ENCODE results near the gene FGFBP3. TPM values are rescaled to one million over a fixed set of nuclear protein-coding genes. Genes with fewer than 3 reads are reported as not detected.

The FGFBP3 gene, protein sequence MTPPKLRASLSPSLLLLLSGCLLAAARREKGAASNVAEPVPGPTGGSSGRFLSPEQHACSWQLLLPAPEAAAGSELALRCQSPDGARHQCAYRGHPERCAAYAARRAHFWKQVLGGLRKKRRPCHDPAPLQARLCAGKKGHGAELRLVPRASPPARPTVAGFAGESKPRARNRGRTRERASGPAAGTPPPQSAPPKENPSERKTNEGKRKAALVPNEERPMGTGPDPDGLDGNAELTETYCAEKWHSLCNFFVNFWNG
- polyA plus RNA-seq (ENCODE audit: insufficient read length): 3.1 TPM
- long read RNA-seq, donor 1: 0 reads
- long read RNA-seq, donor 2, partial matches to known transcripts: 0 of 1 reads
- long read RNA-seq, donor 2, other reads (novel, unspliced or antisense): 0 of 1 reads
- long read RNA-seq, donor 3: 0 reads
- long read RNA-seq, donor 4: 0 reads
- long read RNA-seq, donor 5, partial matches to known transcripts: 0 of 1 reads
- long read RNA-seq, donor 5, other reads (novel, unspliced or antisense): 0 of 1 reads
- long read RNA-seq, donor 6: 0 reads
- long read RNA-seq, donor 7: 0 reads
- long read RNA-seq, donor 8: 0 reads

DNA sequence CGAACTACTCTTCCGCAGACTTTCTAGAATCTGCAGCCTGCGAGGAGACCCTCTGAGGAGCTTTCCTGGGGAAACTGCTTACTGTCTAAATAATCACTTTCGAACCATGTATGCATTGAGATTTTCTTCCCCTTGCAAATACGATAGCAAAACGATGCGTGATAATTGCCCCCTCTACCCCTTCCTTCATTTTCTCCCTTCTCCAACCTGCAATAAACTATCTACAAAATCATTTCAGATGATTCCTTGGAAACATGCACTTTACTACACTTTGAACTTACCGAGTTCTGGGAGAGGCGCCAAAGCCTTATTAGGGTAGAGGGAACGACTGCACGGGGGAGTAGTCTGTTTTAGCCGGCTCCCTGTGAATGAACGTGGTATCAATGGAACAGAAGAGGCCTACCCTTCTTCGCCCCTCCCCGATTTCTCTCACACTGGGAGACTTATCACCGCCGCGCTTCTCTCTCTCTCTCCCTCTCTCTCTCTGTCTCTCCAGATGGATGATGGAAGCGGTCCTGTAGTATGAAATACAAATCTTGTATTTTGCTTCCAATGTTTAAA, at the start of gene FGFBP3:
Gene FGFBP3, minus strand, starts transcription at position 370 of the 561 bp plus-strand sequence. CDS start 517 bp downstream, outside the sequence.
- DNase-seq: peak; percentile 50

DNA sequence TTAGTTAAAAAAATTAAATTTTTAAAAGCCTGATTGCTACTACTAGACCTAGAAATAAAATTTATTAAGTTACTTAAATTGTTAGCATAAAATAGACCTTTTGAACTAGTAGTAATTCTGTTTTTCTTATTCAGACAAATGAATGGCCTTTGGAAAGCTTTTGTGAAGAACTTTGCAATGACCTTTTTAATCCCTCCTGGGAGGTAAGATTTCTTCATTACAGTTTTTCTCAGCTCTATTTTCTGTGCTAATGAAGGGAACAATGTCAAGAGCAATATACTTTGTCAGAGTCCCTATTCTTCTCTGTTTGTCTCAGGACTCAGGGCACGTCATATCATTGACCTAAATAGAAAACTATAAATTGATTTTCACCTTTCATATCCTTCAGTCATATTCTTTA, 47.8 kb upstream of the FGFBP3 start:
- DNase-seq: no peak

DNA sequence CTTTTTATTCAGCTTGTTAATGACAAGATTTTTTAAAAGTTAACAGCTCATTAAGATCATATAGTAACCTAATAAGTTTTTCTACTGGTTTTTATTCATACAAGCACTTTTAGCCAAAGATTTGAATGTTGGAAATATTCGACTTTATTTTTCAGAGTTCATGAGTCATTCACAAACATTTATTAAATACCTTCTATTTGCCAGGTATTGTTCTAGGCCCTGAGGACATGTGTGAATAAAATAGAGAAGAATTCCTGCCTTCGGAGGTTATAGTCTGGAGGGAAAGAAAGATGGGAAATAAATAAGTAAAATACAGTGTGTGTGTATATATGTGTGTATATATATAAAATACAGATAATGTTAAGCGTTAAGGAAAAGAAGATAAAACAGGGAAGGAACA, 45.8 kb upstream of the FGFBP3 start:
- DNase-seq: no peak

DNA sequence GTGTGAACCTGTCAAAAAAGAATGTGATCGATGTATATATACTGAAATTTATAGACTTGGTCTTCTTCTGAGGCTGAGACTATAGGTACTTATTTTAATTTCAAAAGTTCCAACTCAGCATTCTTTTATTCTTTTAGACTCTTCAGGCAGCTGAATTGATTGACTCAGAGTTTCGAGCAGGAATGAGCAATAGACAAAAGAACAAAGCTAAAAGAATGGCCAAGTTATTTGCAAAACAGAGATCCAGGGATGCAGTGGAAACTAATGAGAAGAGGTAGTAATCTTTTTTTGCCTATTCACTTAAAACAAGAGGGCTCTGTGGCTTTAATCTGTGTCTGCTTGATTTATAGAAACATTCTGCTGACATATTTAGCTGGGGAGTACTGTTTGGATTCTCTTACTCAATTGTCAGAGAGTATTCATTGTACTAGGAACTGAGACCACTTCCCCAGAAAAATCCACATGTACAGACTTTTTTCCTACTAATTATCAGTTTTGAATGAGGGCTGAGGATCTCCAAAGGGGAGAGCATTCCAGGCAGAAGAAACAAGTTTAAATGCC, 44.4 kb upstream of the FGFBP3 start:
- DNase-seq: no peak

DNA sequence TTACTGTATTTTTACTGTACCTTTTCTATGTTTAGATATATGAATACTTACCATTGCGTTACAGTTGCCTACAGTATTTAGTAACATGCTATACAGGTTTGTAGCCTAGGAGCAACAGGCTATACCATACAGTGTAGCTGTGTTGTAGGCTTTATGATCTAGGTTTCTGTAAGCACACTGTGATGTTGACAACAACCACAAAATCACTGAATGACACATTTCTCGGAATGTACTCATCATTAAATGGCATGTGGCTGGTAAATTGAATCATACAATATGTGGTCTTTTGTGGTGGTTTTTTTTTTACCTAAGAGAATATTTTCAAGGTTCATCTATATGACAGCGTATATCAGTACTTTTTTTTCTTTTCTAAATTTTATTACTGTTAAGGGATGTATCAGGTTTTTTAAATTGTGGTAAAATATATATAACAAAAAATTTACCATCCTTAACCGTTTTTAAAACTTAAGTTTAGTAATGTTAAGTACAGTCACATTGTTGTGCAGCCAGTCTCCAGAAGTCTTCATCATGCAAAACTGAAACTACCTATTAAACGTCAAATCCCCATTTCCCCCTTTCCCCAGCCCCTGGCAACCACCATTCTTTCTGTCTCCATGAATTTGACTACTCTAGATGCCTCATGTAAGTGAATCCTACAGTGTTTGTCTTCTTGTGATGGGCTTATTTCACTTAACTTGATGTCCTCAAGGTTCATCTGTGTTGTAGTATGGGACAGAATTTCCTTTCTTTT, 35.8 kb upstream of the FGFBP3 start:
- DNase-seq: no peak

DNA sequence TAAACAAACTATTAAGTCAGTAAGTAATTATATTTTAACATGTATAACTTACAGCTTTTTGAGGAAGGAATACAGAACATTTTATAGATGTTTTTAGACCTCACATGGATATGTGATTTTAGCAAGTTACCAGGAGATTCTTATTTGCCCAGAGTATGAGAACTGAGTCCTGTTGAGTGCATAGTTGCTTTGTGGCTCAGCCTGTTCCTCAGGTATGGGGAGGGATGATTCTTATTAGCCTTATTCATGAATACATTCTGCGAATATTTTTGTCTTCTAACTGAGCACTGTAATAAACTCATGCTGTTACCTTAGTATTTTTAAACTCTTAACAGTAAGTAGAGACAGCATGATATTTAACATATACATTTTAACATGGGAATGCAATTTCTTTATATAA, 32.1 kb upstream of the FGFBP3 start:
- DNase-seq: no peak

DNA sequence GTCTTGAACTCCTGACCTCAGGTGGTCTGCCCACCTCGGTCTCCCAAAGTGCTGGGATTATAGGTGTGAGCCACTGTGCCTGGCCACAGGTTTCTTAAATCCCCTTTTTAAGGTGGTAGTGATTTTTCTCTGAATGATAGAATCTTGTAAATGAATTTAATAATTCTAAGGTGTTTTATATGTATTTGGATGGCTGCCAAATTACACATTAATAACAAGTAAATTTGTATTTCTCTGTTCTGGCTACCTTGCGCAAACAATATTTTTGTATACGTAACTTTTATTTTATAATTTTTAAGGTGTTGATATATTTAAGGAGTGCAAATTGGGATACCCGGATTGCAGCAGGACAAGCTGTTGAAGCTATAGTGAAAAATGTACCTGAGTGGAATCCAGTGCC, 30.4 kb upstream of the FGFBP3 start:
- DNase-seq: no peak

DNA sequence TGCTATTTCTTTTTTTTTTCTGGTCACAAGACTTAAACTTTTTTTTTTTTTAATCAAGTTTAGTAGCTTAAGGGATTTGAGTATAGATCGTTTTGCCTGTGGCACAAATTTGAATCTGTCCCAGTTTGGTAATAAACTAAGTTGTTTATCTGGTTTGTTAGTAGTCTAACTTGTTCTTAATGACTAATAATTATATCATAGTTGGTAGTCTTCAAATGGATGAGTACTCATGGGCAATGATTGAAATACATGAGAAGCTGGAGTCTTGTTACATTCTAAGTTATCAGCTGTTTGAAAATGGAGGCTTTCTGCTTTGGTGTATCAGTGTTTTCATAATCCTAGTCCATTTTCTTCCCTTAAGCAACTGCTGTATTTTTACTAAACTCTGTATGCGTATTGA, 26.6 kb upstream of the FGFBP3 start:
- no peak for DNase-seq

DNA sequence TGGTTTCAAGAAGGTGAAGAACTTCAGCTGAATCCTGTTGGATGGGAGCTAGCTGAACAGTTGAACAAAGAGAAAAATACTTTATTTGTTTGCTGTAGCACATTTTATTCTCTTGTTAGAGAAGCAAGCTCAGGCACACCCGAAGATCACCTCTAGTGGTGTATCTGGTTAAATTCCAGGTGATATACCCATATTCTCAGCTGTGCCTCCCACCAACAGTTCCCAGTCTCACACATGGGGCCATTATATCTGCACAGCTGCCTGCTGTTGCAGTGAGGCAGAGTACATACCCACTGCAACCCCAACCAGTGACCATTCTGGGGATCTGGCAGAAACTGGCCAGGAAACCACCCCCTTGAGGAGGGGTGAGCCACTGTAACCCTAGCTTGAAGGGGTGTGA, 23.5 kb upstream of the FGFBP3 start:
- DNase-seq: no peak

DNA sequence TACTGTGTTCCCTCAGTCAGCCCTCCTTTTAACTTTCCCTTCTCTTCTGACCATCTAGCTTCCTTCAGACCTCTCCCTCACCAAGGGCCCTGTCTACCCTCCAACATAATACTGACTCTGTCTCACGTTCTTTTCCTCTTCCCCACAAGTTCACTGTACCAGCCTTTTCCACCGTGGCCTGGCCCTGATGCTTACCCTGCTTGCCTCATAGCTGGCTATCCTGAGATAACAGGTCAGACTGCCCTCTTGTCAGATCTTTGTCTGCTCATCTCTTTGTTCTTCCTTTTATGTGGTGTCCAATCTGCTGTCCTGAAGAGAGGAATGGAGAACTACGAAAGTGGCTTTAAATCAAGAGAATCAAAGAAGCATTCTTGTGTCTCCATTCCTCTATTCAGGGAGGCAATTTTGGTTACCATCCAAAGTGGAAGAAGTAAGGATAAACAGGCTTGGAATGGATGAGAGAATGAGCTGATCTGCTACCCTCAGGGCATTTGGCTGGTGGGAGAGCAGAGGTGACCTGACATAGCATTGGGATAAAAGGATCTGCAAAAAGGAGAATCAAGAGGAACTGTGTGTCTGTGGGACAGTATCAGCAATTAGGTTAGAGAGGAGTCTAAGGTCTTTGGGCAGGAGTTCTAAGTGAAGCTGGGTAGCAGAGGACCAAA, 22.4 kb upstream of the FGFBP3 start:
- DNase-seq: no peak

DNA sequence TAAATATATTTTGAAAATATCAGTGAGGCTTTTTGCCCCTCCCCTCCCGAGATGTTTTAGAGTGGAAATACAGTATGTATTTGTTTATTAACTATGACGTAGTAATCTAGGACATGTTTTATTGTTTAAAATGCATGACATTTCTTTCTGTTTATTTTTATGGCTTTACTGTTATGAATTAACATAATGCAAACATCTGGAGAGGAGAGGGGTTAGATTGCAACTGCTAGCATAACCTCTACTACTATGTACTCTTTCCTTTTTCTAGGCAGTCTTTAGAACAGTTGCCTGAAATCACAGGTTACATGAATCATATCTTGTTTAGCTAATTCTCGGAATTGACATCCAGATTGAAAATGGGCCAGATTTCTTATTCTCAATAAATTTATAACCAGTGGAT, 21.7 kb upstream of the FGFBP3 start:
- no peak for DNase-seq

DNA sequence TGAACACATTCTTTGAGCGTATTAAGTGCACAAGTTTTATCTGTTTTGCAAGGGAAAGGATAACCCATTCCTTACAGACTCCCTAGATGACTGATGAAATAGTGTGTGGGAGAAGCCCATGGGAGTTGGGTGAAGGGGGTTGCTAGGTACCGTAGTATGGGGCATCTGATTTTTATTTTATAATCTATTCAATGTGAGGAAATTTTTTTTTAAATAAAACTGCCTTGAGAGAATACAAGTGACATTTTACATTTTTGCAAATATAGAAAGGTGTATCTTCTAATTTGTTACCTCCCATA, 15.7 kb upstream of the FGFBP3 start:
- DNase-seq: no peak

DNA sequence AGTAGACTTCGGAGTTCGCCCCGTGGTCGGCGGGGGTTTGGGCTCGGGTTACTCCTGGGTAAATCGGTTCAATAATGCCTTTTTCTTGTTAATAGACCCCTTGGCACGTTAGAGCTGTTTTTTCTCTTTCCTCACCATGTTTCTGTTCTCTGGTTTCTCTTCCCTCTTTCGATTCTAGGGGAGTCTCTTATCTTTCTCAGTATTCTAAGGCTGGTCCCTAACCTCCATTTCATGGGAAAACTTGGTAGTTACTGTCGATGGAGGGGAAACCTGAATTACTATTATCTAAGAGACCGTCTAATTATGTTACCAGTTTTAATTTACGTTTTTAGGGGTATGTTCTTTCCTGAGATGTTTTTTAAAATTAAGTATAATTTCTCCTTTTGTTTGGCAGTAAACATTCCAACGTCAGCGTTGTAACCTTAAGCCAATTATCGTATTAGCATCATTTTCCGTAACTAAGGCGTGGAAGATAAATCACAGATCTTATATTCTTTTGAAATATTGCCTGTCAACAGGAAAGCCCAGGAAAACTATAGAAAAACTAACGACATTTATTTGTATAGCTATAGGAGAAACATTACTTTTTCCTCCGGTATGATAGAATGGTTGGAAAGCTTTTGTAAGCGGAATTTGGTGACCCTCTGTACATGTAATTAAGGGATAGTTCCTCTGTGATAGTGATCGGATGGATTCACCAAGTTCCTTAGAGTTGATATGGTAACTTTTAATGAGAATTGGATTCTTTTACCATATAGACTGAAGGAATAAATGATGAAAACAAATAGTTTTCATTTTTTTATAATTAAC, 15.1 kb upstream of the FGFBP3 start:
- peak; percentile 29 for DNase-seq

DNA sequence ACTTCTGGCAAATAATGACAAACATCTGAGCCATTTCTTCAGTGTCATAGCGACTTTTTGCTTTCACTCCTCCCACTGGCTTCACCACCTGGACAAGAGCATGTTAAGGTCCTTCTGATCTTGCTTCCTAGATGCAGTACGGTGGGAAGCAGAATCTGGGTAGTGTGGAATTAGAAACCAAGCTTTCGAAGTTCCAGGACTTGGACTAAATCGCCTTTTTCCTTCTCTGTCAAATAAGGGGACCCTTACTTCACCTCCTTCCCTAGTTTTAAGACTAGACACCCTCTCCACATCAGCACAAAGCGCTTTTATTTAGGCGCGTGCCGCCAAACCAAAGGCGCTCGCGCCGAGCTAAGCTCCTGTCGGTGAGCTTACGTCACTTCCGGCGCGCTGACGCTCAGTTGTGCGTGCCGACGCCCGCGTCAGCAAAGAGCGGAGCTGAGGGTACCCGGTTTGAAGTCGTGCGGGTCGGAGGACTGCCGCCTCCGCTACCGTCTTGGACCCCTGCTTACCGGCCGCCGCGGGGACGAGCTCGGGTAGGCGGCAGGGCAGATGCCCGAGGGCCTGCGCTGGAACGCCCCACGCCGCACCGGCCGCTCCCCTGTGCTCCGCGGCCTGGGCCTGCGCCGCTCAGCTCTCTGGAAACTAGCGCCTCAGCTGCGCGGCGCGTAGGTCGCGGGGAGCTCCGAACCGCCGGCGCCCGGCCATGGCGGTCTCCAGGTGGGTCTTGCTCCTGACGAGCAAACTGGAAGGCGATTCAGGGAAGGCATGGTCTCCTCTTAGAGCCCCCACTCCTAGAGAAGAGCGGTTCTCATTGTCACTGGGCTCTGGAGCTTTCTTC, 14.3 kb upstream of the FGFBP3 start, which contains the start of gene BTAF1:
Gene BTAF1, plus strand, starts transcription at position 400 of the 841 bp plus-strand sequence. Its CDS starts 307 bp downstream, at position 707.
- DNase-seq: peak; percentile 95

DNA sequence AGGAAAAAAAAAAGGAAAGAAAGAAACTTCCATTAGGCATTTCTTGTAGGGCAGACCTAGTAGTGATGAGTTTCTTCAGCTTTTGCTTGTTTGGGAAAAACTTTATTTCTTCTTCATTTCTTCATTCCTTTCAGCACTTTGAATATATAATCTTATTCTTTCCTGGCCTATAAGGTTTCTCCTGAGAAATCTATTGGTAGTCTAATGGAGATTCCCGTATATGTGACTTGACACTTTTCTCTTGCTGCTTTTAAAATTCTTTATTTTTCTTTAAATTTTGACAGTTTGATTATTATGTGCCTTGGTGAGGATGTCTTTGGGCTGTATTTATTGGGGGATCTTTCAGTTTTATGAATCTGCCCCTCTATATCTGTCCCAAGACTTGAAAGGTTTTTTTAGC, 10.4 kb upstream of the FGFBP3 start:
- no peak for DNase-seq

DNA sequence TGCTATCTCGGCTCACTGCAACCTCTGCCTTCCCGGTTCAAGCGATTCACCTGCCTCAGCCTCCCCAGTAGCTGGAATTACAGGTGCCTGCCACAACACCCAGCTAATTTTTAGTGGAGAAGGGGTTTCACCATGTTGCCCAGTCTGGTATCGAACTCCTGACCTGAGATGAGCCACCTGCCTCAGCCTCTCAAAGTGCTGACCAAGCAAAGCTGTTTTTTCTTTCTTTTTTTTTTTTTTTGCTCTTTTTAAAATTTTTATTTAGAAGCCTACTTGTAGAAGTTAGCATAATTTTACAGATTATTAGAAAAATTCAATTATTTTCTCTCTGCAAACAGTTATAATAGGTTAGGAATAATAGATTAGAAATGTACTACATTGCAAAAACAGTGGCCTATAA, 1.2 kb upstream of the FGFBP3 start:
- DNase-seq: no peak

DNA sequence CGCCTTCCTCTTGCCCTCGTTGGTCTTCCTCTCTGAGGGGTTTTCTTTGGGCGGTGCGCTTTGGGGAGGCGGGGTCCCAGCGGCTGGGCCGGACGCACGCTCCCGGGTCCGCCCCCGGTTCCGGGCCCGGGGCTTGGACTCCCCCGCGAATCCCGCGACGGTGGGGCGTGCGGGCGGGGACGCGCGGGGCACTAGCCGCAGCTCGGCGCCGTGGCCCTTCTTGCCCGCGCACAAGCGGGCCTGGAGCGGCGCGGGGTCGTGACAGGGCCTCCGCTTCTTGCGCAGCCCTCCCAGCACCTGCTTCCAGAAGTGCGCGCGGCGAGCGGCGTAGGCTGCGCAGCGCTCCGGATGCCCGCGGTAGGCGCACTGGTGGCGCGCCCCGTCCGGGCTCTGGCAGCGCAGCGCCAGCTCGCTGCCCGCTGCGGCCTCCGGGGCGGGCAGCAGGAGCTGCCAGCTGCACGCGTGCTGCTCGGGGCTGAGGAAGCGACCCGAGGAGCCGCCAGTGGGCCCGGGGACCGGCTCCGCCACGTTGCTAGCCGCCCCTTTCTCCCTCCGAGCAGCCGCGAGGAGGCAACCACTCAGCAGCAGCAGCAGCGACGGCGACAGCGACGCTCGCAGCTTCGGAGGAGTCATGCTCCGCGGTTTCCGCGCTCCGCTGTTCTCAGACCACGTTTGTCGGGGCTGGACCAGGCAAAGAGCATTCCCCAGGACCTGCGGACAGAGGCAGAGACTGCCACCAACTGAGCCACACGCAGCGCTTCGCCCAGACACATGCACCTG, 759 bp downstream of the FGFBP3 start:
- DNase-seq: peak; percentile 81

DNA sequence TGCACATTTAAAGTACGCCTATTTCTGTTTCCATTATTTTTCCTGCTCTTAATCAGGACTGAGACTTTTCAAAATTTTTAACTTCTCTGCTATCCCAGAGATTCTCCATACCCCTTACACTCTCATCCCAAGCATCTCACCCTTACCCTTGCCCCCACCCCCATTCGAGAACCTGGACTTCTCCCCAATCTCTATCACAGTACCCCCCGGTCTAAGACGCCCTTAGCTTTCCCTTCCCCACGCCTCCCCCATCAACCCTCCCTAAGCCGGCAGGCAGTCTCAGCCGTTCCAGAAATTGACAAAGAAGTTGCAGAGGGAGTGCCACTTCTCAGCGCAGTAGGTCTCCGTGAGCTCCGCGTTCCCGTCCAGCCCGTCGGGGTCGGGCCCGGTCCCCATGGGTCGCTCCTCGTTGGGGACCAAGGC, 1.4 kb downstream of the FGFBP3 start:
- no peak for DNase-seq

DNA sequence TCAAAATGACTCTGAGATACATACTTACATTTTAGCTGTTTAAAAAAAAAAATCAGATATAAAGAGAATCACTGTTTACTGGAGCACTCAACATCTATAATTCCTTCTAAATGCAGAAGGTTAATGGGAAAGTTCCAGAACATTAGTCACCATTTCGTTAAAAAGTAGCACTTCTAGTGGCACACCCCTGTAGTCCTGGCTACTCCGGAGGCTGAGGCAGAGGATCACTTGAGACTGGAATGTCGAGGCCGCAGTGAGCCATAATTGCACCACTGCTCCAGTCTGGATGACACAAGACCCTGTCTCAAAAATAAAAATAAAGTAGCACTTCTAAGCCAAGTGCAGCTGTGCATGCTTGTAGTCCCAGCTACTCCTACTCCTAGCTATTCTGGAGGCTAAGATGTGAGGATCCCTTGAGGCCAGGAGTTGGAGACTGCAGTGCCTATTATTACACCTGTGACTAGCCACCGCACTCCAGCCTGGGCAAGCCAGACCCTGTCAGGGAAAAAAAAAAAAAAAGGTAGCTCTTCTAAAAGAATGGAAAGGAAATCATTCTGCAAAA, 2.2 kb downstream of the FGFBP3 start:
- no peak for DNase-seq
